ENCODE measurements around the gene TIMM44.

- no peak for TF ChIP-seq CTCF (IDR thresholded peaks at IDR 0.05)
- no peak for TF ChIP-seq POLR2A (IDR thresholded peaks at IDR 0.05)
Measured at GRCh38 chr19:7877249-7877836, 66.1 kb downstream of the TIMM44 start.
